Tibial artery (tissue), 4 donors: ENCODE measurements around the gene DBH.

Experiments used
- DNase-seq, 2 donors: peaks; one replicate each; pipeline ENCODE4 v3.0.0-alpha.2; 2019
- H3K27ac ChIP-seq, 2 donors: fragments of 200-600 bp; sonication (generic) in 1 of 2; 1 replicate in 1 of 2; 2 replicates in 1 of 2; pipeline ENCODE4 v1.5.1; 2018 to 2019; ENCODE audit warnings: mild to moderate bottlenecking in 1 of 2
- H3K27me3 ChIP-seq, 2 donors: fragments of 200-600 bp; sonication (generic) in 1 of 2; one replicate each; pipeline versions ENCODE4 v1.5.1 to v1.6.0; 2016 to 2019
- H3K36me3 ChIP-seq, 3 donors: fragments of 200-600 bp; sonication (generic) in 2 of 3; one replicate each; pipeline ENCODE4 v1.5.1; 2016 to 2019; ENCODE audit warnings: mild to moderate bottlenecking in 2 of 3
- H3K4me1 ChIP-seq, 4 donors: fragments of 200-600 bp; sonication (generic) in 2 of 4; 1 replicate in 3 of 4; 2 replicates in 1 of 4; pipeline ENCODE4 v1.5.1; 2016 to 2019
- H3K4me3 ChIP-seq, 2 donors: fragments of 200-600 bp; sonication (generic) in 1 of 2; 1 replicate in 1 of 2; 2 replicates in 1 of 2; pipeline ENCODE4 v1.5.1; 2018 to 2019; ENCODE audit warnings: mild to moderate bottlenecking in 2 of 2
- H3K9me3 ChIP-seq, 3 donors: fragments of 200-600 bp; sonication (generic) in 1 of 3; one replicate each; pipeline ENCODE4 v1.5.1; 2016 to 2019
- CTCF ChIP-seq, 2 experiments: fragments of 200-600 bp in 1 of 2; fragments of 450-650 bp in 1 of 2; IDR thresholded peaks; one replicate each; pipeline ENCODE4 v1.5.1; 2017 to 2019; ENCODE audit warnings: antibody characterized with exemption in 2 of 2, mild to moderate bottlenecking in 1 of 2, moderate library complexity in 1 of 2
- intact Hi-C: fragments of 100-400 bp; cut with DNase I; formaldehyde crosslinking; loops from one replicate; pipeline ENCODE4 v1.15.0; 2023; ENCODE audit warnings: low total_unique reads

DBH gene

GRCh38 chr9:133627341-133627740 lies 8.8 kb upstream of the DBH start:
- DNase-seq, result no peak
- Histone ChIP-seq H3K27ac (no peak overlapping the region), H3K27me3 (peaks cover 0 to 49% of the 10 kb centered on the region in 2 donors), H3K4me1 (no peaks in the 10 kb centered on the region), H3K36me3 (no peaks in the 10 kb centered on the region), H3K4me3 (no peak overlapping the region), H3K9me3 (peaks cover 0 to 27% (median 16%) of the 10 kb centered on the region in 3 donors)
- TF ChIP-seq CTCF (IDR thresholded peaks at IDR 0.05), result no peak
- intact Hi-C loops, result no loop called here

- intact Hi-C loops, result no loop called here
- H3K4me1 ChIP-seq, result no peaks in the 10 kb centered on the region
- DNase-seq, result no peak
- TF ChIP-seq CTCF (IDR thresholded peaks at IDR 0.05), result no peak
- no peak overlapping the region for H3K4me3 ChIP-seq
- H3K9me3 ChIP-seq, result peaks cover 0 to 27% (median 16%) of the 10 kb centered on the region in 3 donors
- H3K27me3 ChIP-seq, result peaks cover 0 to 50% of the 10 kb centered on the region in 2 donors
- H3K27ac ChIP-seq, result no peak overlapping the region
- H3K36me3 ChIP-seq, result no peaks in the 10 kb centered on the region
These were observed 7.4 kb upstream of the DBH start for GRCh38 chr9:133628766-133629165.

- DNase-seq, result no peak
- Histone ChIP-seq H3K4me3 (no peak overlapping the region), H3K27ac (no peak overlapping the region), H3K9me3 (peaks cover 0 to 27% (median 16%) of the 10 kb centered on the region in 3 donors), H3K27me3 (peaks cover 0 to 51% of the 10 kb centered on the region in 2 donors), H3K4me1 (no peaks in the 10 kb centered on the region), H3K36me3 (no peaks in the 10 kb centered on the region)
- TF ChIP-seq CTCF (IDR thresholded peaks at IDR 0.05), result no peak
- intact Hi-C loops, result no loop called here
These were observed 6.7 kb upstream of the DBH start for GRCh38 chr9:133629221-133630110.

- H3K36me3 ChIP-seq, result no peaks in the 10 kb centered on the region
- intact Hi-C loops, result no loop called here
- no peak overlapping the region for H3K27ac ChIP-seq
- peaks cover 0 to 11% (median 4%) of the 10 kb centered on the region in 3 donors for H3K9me3 ChIP-seq
- no peaks in the 10 kb centered on the region for H3K4me1 ChIP-seq
- no peak for DNase-seq
- peaks cover 0 to 66% of the 10 kb centered on the region in 2 donors for H3K27me3 ChIP-seq
- no peak overlapping the region for H3K4me3 ChIP-seq
- TF ChIP-seq CTCF (IDR thresholded peaks at IDR 0.05), result no peak
These were observed 5.1 kb upstream of the DBH start for GRCh38 chr9:133631111-133631510.

GRCh38 chr9:133632806-133633680 lies 3.1 kb upstream of the DBH start:
- H3K36me3 ChIP-seq, result no peaks in the 10 kb centered on the region
- no peak for DNase-seq
- no peaks in the 10 kb centered on the region for H3K4me1 ChIP-seq
- H3K27me3 ChIP-seq, result peaks cover 0 to 79% of the 10 kb centered on the region in 2 donors
- H3K9me3 ChIP-seq, result no peaks in the 10 kb centered on the region
- no peak overlapping the region for H3K4me3 ChIP-seq
- intact Hi-C loops, result no loop called here
- TF ChIP-seq CTCF (IDR thresholded peaks at IDR 0.05), result no peak
- no peak overlapping the region for H3K27ac ChIP-seq
